Measurements from ENCODE around the gene C2CD2.

- TF ChIP-seq CTCF (IDR thresholded peaks at IDR 0.05) = no peak
- TF ChIP-seq POLR2A (IDR thresholded peaks at IDR 0.05) = no peak
Observed at GRCh38 chr21:41899426-41900202, 54.2 kb downstream of the C2CD2 start.
